NCI-H1417 treated with DMSO at 0.1 percent for 48 hours (cell line): Measurements from ENCODE around the gene SDCBP2.

Source experiments
- DNase-seq: peaks from one replicate; lab custom pipeline; 2025; lab: John Stamatoyannopoulos, UW

SDCBP2 gene

GRCh38 chr20:1272368-1273100 is 56.4 kb downstream of the SDCBP2 start:
- no peak for DNase-seq

GRCh38 chr20:1269850-1270249 is 59.1 kb downstream of the SDCBP2 start:
- DNase-seq: no peak

- DNase-seq: no peak
These were observed 59.7 kb downstream of the SDCBP2 start for GRCh38 chr20:1269235-1269634.

- no peak for DNase-seq
These were observed 61.0 kb downstream of the SDCBP2 start for GRCh38 chr20:1267809-1268374.

GRCh38 chr20:1267161-1267560 is 61.8 kb downstream of the SDCBP2 start:
- DNase-seq: no peak

GRCh38 chr20:1266167-1266973 is 62.6 kb downstream of the SDCBP2 start, which contains the start of gene SNPH:
Gene SNPH, plus strand, starts transcription at chr20:1266294. Its CDS starts 29,946 bp downstream, at chr20:1296240.
- no peak for DNase-seq

- no peak for DNase-seq
These were observed 63.1 kb downstream of the SDCBP2 start for GRCh38 chr20:1265916-1266166.

GRCh38 chr20:1265226-1265915 is 63.6 kb downstream of the SDCBP2 start:
- no peak for DNase-seq

- no peak for DNase-seq
These were observed 64.2 kb downstream of the SDCBP2 start for GRCh38 chr20:1264727-1265126.

GRCh38 chr20:1263853-1264252 is 65.1 kb downstream of the SDCBP2 start:
- no peak for DNase-seq
